ENCODE results near the gene ABCA1.

- TF ChIP-seq, protein P1, sequence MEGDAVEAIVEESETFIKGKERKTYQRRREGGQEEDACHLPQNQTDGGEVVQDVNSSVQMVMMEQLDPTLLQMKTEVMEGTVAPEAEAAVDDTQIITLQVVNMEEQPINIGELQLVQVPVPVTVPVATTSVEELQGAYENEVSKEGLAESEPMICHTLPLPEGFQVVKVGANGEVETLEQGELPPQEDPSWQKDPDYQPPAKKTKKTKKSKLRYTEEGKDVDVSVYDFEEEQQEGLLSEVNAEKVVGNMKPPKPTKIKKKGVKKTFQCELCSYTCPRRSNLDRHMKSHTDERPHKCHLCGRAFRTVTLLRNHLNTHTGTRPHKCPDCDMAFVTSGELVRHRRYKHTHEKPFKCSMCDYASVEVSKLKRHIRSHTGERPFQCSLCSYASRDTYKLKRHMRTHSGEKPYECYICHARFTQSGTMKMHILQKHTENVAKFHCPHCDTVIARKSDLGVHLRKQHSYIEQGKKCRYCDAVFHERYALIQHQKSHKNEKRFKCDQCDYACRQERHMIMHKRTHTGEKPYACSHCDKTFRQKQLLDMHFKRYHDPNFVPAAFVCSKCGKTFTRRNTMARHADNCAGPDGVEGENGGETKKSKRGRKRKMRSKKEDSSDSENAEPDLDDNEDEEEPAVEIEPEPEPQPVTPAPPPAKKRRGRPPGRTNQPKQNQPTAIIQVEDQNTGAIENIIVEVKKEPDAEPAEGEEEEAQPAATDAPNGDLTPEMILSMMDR (conservative IDR thresholded peaks at IDR 0.05; ENCODE audit: low read depth, low read length) = no peak
- TF ChIP-seq EZH2phosphoT487 (IDR thresholded peaks at IDR 0.05; ENCODE audit: borderline replicate concordance, low read length) = no peak
Observed at GRCh38 chr9:104915753-104916152, 12.2 kb downstream of the ABCA1 start.

All from PC-3 (cell line).